ENCODE results near the gene UBE2A.

The UBE2A gene

DNA sequence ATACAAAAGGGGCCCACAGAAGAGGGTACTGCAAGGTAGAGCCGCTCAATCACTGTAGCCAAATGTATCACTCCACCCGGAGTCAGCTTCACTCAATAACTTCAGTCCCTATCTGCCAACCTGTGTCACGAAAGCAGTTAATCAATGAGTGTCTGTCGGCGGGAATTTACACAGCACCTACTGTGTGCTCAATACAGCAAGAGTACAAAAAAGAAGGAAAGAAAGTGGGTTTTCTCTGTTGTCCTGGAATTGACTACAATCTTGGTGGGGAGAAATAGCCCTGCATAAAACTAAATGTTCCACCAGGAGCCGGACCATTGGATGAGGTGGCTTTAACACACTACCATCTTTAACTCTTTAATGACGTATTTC lies 32.6 kb downstream of the UBE2A start:
- H3K27ac ChIP-seq (ENCODE audit: insufficient read depth, low read length, poor library complexity, severe bottlenecking) = peak overlapping the region; percentile 84
- no peaks in the 10 kb centered on the region for H3K9me3 ChIP-seq (ENCODE audit: control insufficient read depth, low read length)
- H3K27me3 ChIP-seq (replicated peaks; ENCODE audit: control insufficient read depth, insufficient read depth, low read length, poor library complexity, severe bottlenecking) = no peaks in the 10 kb centered on the region
- DNase-seq = no peak
- H3K4me1 ChIP-seq (ENCODE audit: control insufficient read depth, insufficient read depth, low read length, poor library complexity, severe bottlenecking) = no peaks in the 10 kb centered on the region
- peak overlapping the region; percentile 75 for H3K4me3 ChIP-seq (ENCODE audit: insufficient read depth, low read depth, low read length, poor library complexity, severe bottlenecking)
- no peaks in the 10 kb centered on the region for H3K36me3 ChIP-seq (ENCODE audit: control insufficient read depth, insufficient read depth, low read length)

DNA sequence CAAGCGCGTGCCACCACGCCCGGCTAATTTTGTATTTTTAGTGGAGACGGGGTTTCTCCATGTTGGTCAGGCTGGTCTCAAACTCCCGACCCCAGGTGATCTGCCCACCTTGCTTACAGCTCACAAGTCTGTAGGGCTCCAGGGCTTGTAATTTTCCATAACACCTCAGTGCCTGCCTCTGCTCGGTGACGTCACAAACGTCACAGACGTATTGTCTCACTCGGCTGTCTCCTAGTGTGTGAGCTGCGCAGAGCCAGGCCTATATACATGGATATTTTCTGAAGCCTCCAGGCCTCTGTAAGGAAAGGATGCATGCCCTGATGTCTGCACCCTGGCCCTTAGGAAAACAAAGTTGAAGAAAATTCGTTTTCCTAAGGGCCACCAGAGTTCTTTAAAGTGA lies 40.4 kb downstream of the UBE2A start:
- Histone ChIP-seq H3K36me3 (ENCODE audit: control insufficient read depth, insufficient read depth, low read length) (no peaks in the 10 kb centered on the region), H3K4me1 (ENCODE audit: control insufficient read depth, insufficient read depth, low read length, poor library complexity, severe bottlenecking) (no peaks in the 10 kb centered on the region), H3K27me3 (replicated peaks; ENCODE audit: control insufficient read depth, insufficient read depth, low read length, poor library complexity, severe bottlenecking) (no peaks in the 10 kb centered on the region), H3K9me3 (ENCODE audit: control insufficient read depth, low read length) (no peaks in the 10 kb centered on the region), H3K27ac (ENCODE audit: insufficient read depth, low read length, poor library complexity, severe bottlenecking) (no peak overlapping the region), H3K4me3 (ENCODE audit: insufficient read depth, low read depth, low read length, poor library complexity, severe bottlenecking) (no peak overlapping the region)
- DNase-seq = no peak

- H3K4me3 ChIP-seq (ENCODE audit: insufficient read depth, low read depth, low read length, poor library complexity, severe bottlenecking) = no peak overlapping the region
- DNase-seq = no peak
- H3K27ac ChIP-seq (ENCODE audit: insufficient read depth, low read length, poor library complexity, severe bottlenecking) = no peak overlapping the region
These were observed 43.3 kb downstream of the UBE2A start for GRCh38 chrX:119617517-119618164.

DNA sequence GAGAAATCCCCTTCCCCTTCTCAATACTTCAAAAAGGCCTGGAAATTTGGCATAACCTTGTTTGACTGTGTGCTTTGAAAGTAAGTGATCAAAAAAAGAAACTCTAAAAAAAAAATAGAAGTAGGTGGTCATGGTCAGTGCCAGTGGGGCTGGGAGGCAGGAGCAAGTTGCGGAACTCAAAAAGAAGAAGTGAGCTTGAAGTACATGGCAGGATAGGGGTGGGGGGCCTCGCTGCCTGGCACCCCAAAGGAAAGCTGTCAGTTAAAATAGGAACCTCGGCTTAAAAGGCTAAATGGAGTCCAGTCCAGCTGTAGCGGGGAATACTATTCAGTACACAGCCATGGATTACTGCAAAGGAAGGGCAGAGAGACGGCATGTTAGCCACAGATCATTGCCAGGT lies 44.1 kb downstream of the UBE2A start:
- Histone ChIP-seq H3K4me1 (ENCODE audit: control insufficient read depth, insufficient read depth, low read length, poor library complexity, severe bottlenecking) (no peaks in the 10 kb centered on the region), H3K27ac (ENCODE audit: insufficient read depth, low read length, poor library complexity, severe bottlenecking) (peak overlapping the region; percentile 0), H3K27me3 (replicated peaks; ENCODE audit: control insufficient read depth, insufficient read depth, low read length, poor library complexity, severe bottlenecking) (no peaks in the 10 kb centered on the region), H3K4me3 (ENCODE audit: insufficient read depth, low read depth, low read length, poor library complexity, severe bottlenecking) (no peak overlapping the region), H3K36me3 (ENCODE audit: control insufficient read depth, insufficient read depth, low read length) (peaks cover 10% of the 10 kb centered on the region), H3K9me3 (ENCODE audit: control insufficient read depth, low read length) (no peaks in the 10 kb centered on the region)
- DNase-seq = no peak

More at GRCh38 chrX:119617517-119618164, 43.3 kb downstream of the UBE2A start:
- no peaks in the 10 kb centered on the region for H3K9me3 ChIP-seq (ENCODE audit: control insufficient read depth, low read length)
- no peaks in the 10 kb centered on the region for H3K4me1 ChIP-seq (ENCODE audit: control insufficient read depth, insufficient read depth, low read length, poor library complexity, severe bottlenecking)
- H3K36me3 ChIP-seq (ENCODE audit: control insufficient read depth, insufficient read depth, low read length) = peaks cover 6% of the 10 kb centered on the region
- H3K27me3 ChIP-seq (replicated peaks; ENCODE audit: control insufficient read depth, insufficient read depth, low read length, poor library complexity, severe bottlenecking) = no peaks in the 10 kb centered on the region

DNA sequence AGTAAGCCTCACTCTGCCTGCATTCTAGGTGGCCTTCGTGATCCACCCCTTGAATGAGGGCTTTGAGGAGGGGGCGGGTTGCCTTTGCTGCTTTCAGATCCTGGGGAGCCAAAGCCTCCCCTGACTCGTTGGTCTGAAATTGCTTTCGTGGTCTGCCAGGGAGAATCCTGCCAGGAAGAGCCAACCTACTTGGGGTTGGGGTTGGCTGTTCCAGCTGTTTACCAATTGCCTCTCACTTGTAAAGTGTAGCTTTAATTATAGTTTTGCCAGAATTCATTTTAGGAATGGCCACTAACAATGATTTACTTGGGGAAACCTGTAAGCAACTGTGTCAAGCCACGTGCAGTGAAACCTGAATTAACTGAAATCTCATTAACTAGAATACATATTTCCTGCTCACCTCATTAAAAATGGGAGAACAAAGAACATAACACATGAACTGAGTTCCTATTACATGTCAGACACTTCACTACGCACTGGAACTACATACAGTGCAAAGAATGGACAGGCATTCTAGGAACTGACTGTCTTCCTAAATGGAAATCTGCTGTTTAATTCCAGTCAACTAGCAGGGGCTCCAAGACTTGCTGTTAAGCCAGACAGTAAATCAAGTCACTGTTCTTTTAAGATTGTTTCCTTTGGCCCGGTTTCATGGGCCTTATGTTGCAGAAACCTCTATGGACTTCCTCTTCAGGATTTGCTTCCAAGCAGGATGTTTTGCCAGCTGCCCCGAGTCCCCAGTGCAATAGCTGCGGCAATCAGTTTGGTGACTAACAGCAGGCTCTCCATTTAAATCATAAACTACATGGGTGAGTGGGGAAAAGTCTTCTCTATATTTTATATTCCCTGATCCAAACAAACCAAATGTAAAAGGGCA lies 48.2 kb downstream of the UBE2A start:
- Histone ChIP-seq H3K27me3 (replicated peaks; ENCODE audit: control insufficient read depth, insufficient read depth, low read length, poor library complexity, severe bottlenecking) (no peaks in the 10 kb centered on the region), H3K9me3 (ENCODE audit: control insufficient read depth, low read length) (no peaks in the 10 kb centered on the region), H3K36me3 (ENCODE audit: control insufficient read depth, insufficient read depth, low read length) (peaks cover 40% of the 10 kb centered on the region), H3K4me3 (ENCODE audit: insufficient read depth, low read depth, low read length, poor library complexity, severe bottlenecking) (no peak overlapping the region), H3K27ac (ENCODE audit: insufficient read depth, low read length, poor library complexity, severe bottlenecking) (no peak overlapping the region), H3K4me1 (ENCODE audit: control insufficient read depth, insufficient read depth, low read length, poor library complexity, severe bottlenecking) (no peaks in the 10 kb centered on the region)
- no peak for DNase-seq

- no peak overlapping the region for H3K27ac ChIP-seq (ENCODE audit: insufficient read depth, low read length, poor library complexity, severe bottlenecking)
- DNase-seq = no peak
- no peak overlapping the region for H3K4me3 ChIP-seq (ENCODE audit: insufficient read depth, low read depth, low read length, poor library complexity, severe bottlenecking)
- no peaks in the 10 kb centered on the region for H3K9me3 ChIP-seq (ENCODE audit: control insufficient read depth, low read length)
- H3K4me1 ChIP-seq (ENCODE audit: control insufficient read depth, insufficient read depth, low read length, poor library complexity, severe bottlenecking) = no peaks in the 10 kb centered on the region
- peaks cover 48% of the 10 kb centered on the region for H3K36me3 ChIP-seq (ENCODE audit: control insufficient read depth, insufficient read depth, low read length)
- H3K27me3 ChIP-seq (replicated peaks; ENCODE audit: control insufficient read depth, insufficient read depth, low read length, poor library complexity, severe bottlenecking) = no peaks in the 10 kb centered on the region
These were observed 50.1 kb downstream of the UBE2A start for GRCh38 chrX:119624417-119624816.

DNA sequence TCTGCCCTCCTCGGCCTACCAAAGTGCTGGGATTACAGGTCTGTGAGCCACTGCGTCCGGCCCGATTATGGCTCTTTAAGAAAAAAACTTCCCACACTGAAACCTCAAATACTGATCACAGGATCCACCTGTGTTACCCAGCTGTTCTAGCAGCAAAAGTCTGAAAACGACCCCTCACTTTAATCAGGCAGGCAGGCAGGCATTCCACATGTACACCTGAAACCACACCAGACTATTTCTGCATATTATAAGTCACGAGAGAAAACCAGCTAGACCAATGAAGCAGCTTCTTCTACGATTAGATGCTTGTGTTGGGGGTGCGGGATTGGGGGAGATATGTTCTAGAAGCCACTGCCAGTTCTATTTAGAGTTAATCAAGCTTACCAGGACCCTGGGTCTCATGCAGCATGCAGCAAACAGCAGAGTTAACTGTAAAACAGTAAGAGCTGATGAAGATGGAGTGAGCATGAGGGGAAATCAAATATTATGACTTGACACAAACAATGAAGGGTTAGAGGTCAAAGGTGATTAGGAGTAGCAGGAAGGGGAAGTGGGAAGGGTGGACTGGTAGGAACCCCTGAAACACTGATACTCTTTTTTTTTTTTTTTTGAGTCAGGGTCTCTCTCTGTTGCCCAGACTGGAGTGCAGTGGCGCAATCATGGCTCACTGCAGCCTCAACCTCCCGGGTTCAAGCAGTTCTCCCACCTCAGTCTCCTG lies 50.7 kb downstream of the UBE2A start:
- Histone ChIP-seq H3K4me3 (ENCODE audit: insufficient read depth, low read depth, low read length, poor library complexity, severe bottlenecking) (no peak overlapping the region), H3K27ac (ENCODE audit: insufficient read depth, low read length, poor library complexity, severe bottlenecking) (no peak overlapping the region), H3K36me3 (ENCODE audit: control insufficient read depth, insufficient read depth, low read length) (peaks cover 52% of the 10 kb centered on the region), H3K27me3 (replicated peaks; ENCODE audit: control insufficient read depth, insufficient read depth, low read length, poor library complexity, severe bottlenecking) (no peaks in the 10 kb centered on the region), H3K9me3 (ENCODE audit: control insufficient read depth, low read length) (no peaks in the 10 kb centered on the region), H3K4me1 (ENCODE audit: control insufficient read depth, insufficient read depth, low read length, poor library complexity, severe bottlenecking) (no peaks in the 10 kb centered on the region)
- no peak for DNase-seq

GRCh38 chrX:119625843-119626242 lies 51.5 kb downstream of the UBE2A start:
- Histone ChIP-seq H3K36me3 (ENCODE audit: control insufficient read depth, insufficient read depth, low read length) (peaks cover 56% of the 10 kb centered on the region), H3K27ac (ENCODE audit: insufficient read depth, low read length, poor library complexity, severe bottlenecking) (no peak overlapping the region), H3K4me1 (ENCODE audit: control insufficient read depth, insufficient read depth, low read length, poor library complexity, severe bottlenecking) (no peaks in the 10 kb centered on the region), H3K9me3 (ENCODE audit: control insufficient read depth, low read length) (no peaks in the 10 kb centered on the region), H3K4me3 (ENCODE audit: insufficient read depth, low read depth, low read length, poor library complexity, severe bottlenecking) (no peak overlapping the region), H3K27me3 (replicated peaks; ENCODE audit: control insufficient read depth, insufficient read depth, low read length, poor library complexity, severe bottlenecking) (no peaks in the 10 kb centered on the region)
- no peak for DNase-seq

Measured in effector memory CD4-positive, alpha-beta T cell (primary cell).